Amygdala (tissue), 56 donors: ENCODE results near the gene DHCR24.

Experiments used
- DNase-seq, 56 donors: peaks; one replicate each; lab custom pipeline; 2025; lab: John Stamatoyannopoulos, UW

DHCR24 gene

GRCh38 chr1:54806931-54807611 is 79.9 kb downstream of the DHCR24 start:
- DNase-seq = no peak

GRCh38 chr1:54805981-54806381 is 81.0 kb downstream of the DHCR24 start:
- peak in 2 of 56 donors; percentile 10 to 12 for DNase-seq

DNA sequence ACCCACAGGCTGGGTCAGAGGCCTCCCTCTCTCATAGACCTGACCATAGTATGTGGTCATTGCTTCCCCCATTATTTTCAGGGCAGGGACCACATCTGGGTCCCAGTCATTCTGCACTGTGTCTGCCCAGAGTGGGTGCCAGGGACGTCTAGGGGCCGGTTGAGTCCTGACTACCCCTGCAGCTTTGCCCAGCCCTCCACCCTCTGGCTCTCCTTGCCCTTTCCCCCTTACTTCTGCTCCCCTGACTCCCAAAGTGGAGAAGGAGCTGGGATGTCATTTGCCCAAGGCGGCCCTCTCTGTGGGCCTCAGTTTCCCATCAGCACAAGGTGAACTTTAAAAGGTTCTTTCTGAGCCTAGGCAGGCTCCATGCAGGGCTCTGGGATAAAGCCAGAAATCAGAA is 81.5 kb downstream of the DHCR24 start:
- DNase-seq = no peak

DNA sequence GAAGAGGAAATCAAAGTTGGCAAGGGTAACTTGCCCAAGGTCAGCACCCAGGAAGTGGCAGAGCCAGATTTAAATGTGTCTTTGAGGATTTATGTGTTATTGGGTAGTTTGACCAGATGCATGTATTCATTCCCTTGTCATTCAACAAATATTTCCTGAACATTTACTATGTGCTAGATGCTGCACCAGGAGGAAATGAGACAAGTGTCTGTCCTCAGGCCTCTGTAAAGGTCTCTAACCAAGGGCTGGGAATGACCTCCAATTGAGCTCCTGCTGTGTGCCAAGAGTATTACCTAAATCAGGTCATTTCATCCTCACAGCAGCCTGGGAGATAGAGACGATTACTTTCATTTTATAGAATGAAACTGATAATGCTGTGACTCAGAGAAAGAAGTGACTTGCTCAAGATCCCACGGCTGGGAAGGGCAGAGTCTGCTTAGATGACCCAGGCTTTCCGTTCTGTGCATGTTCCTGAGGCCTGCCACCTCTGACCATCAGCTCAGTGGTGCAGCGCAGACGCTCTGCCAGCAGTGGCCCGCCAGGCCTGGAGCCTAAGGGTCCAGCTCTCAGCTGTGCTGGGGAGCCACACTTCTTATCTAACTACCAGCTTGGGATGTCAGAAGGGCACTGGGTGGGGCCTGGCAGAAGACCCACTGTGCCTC is 82.4 kb downstream of the DHCR24 start:
- no peak for DNase-seq

DNA sequence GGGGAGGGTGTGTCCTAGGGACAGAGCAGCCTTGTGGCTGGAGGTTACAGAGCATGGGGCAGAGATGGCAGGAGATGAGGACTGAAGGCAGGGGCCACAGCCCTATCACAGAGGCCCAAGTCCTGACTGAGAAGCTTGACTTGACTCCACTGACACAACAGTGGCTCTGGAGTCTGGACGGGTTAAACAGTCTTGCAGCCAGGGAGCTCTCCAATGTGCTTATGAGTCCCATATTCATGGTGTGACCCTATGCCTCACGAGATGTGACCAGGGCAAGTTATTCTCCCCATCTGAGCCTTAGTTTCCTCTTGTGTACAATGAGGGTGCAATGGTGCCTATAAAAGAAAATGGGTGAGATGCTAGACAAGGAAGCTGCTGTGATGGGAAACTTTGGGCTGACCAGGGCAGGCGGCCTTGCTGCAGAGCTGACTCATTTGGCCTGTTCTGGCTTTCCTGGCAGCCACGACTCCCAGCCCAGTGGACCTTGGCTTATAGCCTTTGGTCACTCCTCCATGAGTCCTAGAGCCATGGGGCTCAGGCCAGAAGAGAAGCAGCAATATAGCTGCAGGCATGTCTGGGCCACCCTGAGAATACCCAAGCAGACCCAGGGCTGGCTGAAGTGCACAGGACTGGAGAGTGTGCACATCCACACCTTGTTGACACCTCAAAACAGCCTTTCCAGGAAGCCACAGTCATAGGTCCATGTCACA is 83.1 kb downstream of the DHCR24 start:
- no peak for DNase-seq

DNA sequence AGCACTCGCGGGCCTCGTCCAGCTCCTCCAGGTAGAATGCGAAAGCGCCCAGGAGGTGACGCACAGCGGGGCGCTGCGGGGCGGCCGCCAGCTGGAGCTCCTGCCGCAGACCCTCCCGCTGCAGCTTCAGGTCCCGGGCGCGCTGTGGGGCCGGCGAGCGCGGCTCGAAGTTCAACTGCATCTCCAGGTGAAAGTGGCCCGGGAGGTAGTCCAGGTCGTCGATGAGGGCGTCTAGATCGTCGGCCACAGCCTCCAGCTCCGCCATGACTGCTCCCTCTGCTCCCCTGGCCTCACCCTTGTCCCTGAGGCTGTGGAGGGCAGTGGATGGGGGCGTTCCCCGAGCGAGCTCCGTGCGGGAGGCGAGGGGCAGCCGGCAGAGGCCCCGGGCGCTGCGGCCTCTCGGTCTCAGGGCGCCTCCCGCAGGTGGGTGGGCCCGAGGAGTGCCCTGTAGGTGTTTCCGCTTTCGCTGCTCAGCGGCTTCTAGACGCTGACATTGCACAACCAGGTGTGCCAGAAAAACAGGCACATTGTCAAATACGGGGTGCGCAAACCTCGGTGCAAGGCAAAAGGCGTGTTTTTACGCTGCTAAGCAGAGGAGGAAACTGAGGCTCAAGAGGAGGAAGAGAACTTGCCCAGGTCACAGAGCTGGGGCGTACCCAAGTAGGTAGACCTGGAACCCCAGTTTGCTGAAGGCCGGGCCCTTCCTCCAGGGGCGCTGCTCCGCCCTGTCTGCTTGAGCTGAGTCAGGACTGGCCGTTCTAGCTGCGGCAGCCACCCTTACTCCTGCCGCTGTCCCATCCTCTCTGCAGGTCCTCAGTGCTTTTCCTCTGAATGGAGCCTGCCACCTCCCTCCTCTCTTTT is 85.9 kb downstream of the DHCR24 start, which contains the start of gene TTC22:
Gene TTC22, minus strand, starts transcription at position 425 of the 861 bp plus-strand sequence. Its CDS starts 160 bp downstream, at position 265.
- DNase-seq = no peak

- DNase-seq = peak in 1 of 56 donors; percentile 4
Measured at GRCh38 chr1:54800041-54800898, 86.7 kb downstream of the DHCR24 start.
